Forelimb muscle (tissue), 1 donor: ENCODE data around the gene TCEAL7. TPM values are rescaled to one million over a fixed set of nuclear protein-coding genes. Genes with fewer than 3 reads are reported as not detected.

Source experiments
- DNase-seq: peaks from one replicate; pipeline ENCODE4 v3.0.0-alpha.2; 2013; ENCODE audit warnings: low read depth
- polyA plus RNA-seq: library from polyadenylated mRNA; unstranded; fragments of 120-200 nt; gene quantifications from one replicate; pipeline ENCODE4 v1.2.1, GENCODE V29; 2013; ENCODE audit not compliant: insufficient read length

Gene TCEAL7
- polyA plus RNA-seq, 1 donor = 447 TPM

DNA sequence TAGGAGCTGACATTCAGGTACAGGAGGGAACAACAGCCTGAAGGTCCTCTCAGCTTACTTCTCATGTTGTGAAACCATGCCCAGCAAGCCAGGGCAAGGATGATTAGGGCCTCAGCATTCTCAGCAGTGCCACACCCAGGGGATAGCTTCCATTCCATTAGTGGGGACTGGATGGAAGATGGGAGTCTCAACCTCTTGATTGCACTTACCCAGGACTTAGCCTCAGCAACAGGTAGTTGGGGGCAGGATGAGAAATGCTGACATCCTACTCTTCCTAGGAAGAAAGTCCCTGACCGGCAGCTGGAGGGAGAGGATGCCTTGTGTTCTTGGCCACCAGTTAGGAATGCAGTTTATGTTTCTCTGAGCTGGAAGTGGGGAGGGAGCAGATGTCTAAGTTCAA is 37.5 kb downstream of the TCEAL7 start:
- DNase-seq = no peak

- no peak for DNase-seq
Measured at GRCh38 chrX:103369479-103369878, 39.4 kb downstream of the TCEAL7 start.

DNA sequence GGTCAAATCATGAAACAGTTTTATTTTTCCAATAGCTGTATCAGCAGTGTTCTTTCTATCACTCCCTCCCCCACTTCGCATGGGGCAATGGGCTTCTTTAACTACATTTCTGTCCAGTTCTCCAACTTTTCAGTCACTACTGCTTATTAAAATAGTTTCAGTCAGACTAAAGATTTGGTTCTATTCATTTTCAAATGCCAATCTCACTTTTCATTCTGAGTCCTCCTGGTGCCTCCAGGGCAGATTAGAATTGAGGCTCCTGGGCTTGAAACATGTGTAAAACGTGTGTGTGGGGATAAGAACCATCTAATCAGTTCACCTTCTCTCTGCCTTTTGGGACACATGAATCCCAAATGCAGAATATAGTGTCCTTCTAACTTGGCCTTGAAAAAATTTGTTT is 42.8 kb downstream of the TCEAL7 start:
- DNase-seq = no peak

DNA sequence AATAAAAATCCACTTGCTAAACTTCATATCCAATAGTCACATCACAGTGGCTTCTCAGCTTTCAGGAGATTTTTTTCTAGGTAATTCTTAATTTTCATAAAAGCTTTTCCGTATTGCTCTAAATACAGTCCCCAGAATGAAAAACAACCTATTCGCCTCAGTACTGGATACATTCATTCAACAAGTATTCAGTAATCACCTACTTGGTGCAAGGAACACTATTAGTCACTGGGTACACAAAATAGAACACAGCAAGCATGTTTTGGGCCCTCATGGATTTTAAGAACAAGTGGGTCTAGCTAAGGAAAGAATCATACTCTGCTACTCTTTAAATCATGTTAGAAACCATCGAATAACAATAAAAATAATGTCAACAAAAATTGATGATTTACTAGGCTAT is 43.5 kb downstream of the TCEAL7 start:
- no peak for DNase-seq

GRCh38 chrX:103376118-103376978 is 46.3 kb downstream of the TCEAL7 start, which contains the start of gene BEX3:
BEX3 (plus strand) TSS chrX:103376538; CDS start chrX:103377522, 984 bp downstream.
- no peak for DNase-seq

DNA sequence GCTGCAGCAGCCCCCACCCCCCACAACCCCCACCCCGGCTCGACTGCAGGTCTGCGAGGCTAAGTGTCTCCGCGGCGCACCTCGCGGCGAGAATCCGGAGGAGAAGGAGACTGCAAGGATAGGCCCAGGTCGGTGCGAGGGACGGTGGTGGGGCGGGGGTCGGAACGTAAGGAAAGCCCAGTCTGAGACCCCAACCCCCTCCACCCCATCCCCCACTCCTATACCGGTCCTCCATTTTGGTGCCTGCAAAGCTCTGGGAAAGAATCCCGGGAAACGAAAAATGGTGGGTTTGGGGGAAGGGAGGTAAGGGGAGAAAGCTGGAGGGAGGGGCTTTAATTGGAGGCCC is 46.9 kb downstream of the TCEAL7 start:
- DNase-seq = no peak

DNA sequence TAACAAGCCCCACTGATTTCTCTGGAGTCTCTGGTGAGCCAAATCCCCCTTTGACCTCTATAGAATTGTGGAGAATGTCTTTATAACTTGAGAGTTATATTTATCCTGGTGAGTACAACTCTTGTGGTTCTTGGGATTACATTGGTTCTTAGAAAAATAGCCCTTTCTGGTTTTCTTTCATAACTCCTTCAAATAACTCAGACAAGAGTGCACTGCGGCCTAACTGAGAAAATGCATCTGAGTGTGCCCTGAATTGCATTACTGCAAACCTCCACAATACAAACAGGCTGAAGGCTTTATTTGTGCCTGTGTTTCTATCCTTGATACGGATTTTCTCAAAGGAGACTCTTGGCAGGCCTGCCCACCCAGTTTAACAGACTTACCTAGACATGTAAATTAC is 49.0 kb downstream of the TCEAL7 start:
- DNase-seq = no peak

Other genes with a start within 250 kb of the TCEAL7 start
- not detected for gene NXF3, start 237.1 kb upstream of the TCEAL7 start, polyA plus RNA-seq
- gene BEX4, start 115.1 kb upstream of the TCEAL7 start, polyA plus RNA-seq = 29.0 TPM
- gene TCEAL8, start 75.1 kb upstream of the TCEAL7 start, polyA plus RNA-seq = 98.0 TPM
- gene TCEAL5, start 53.5 kb upstream of the TCEAL7 start, polyA plus RNA-seq = 3.4 TPM
- 41.2 TPM for gene BEX2, start 19.2 kb upstream of the TCEAL7 start, polyA plus RNA-seq
- 131 TPM for gene TCEAL9, start 26.3 kb downstream of the TCEAL7 start, polyA plus RNA-seq
- 127 TPM for gene BEX3, start 46.3 kb downstream of the TCEAL7 start, polyA plus RNA-seq
- 1.1 TPM for gene RAB40A, start 189.2 kb downstream of the TCEAL7 start, polyA plus RNA-seq